ENCODE data around the gene RASSF1.

Gene RASSF1

GRCh38 chr3:50357481-50357880 lies 16.8 kb upstream of the RASSF1 start:
- DNase-seq (ENCODE audit: extremely low spot score), result no peak
- TF ChIP-seq FOXM1 (IDR thresholded peaks at IDR 0.05; ENCODE audit: borderline replicate concordance), result no peak
- TF ChIP-seq ARNT (IDR thresholded peaks at IDR 0.05), result no peak
- no peak for TF ChIP-seq FOXK2 (IDR thresholded peaks at IDR 0.05)
- no peak for TF ChIP-seq ELF4 (IDR thresholded peaks at IDR 0.05)
- TF ChIP-seq L3MBTL2 (conservative IDR thresholded peaks at IDR 0.05), result no peak
- TF ChIP-seq HDGF (IDR thresholded peaks at IDR 0.05; ENCODE audit: borderline replicate concordance), result no peak
- TF ChIP-seq FOXA1 (IDR thresholded peaks at IDR 0.05), result no peak
- TF ChIP-seq LEF1 (IDR thresholded peaks at IDR 0.05; ENCODE audit: borderline replicate concordance), result no peak
- TF ChIP-seq BHLHE40 (IDR thresholded peaks at IDR 0.05; ENCODE audit: borderline replicate concordance), result no peak
- TF ChIP-seq PKNOX1 (IDR thresholded peaks at IDR 0.05), result no peak
- no peak for TF ChIP-seq CTBP1 (IDR thresholded peaks at IDR 0.05; ENCODE audit: borderline replicate concordance)
- no peak for TF ChIP-seq ZNF384 (IDR thresholded peaks at IDR 0.05)
- no peak for TF ChIP-seq SUZ12 (IDR thresholded peaks at IDR 0.05)
- TF ChIP-seq TARDBP (IDR thresholded peaks at IDR 0.05), result no peak
- TF ChIP-seq SP1 (IDR thresholded peaks at IDR 0.05), result no peak
- no peak for TF ChIP-seq NFRKB (IDR thresholded peaks at IDR 0.05)
- POLR2A ChIA-PET, result interaction anchor here (0.7 to 2.3 kb wide), 4 partner anchors 8 to 62 kb away, joined by 3 to 19 read pairs (median 3); partner anchors contain the start of gene TUSC2
- CTCF ChIA-PET, result interaction anchor here (1.3 kb wide), 1 partner anchor 185 kb away, joined by 3 read pairs; no protein-coding TSS in a partner anchor

- ChIA-PET POLR2A (interaction anchor here (1.3 to 2.3 kb wide), 2 partner anchors 20 to 28 kb away, joined by 3 to 19 read pairs; partner anchors contain the start of gene TUSC2), CTCF (interaction anchor here (1.3 kb wide), 1 partner anchor 186 kb away, joined by 3 read pairs; no protein-coding TSS in a partner anchor)
- no peak for TF ChIP-seq LEF1 (IDR thresholded peaks at IDR 0.05; ENCODE audit: borderline replicate concordance)
- no peak for TF ChIP-seq FOXK2 (IDR thresholded peaks at IDR 0.05)
- no peak for TF ChIP-seq PKNOX1 (IDR thresholded peaks at IDR 0.05)
- TF ChIP-seq NFRKB (IDR thresholded peaks at IDR 0.05), result no peak
- no peak for TF ChIP-seq BHLHE40 (IDR thresholded peaks at IDR 0.05; ENCODE audit: borderline replicate concordance)
- no peak for TF ChIP-seq ARNT (IDR thresholded peaks at IDR 0.05)
- no peak for DNase-seq (ENCODE audit: extremely low spot score)
These were observed 15.9 kb upstream of the RASSF1 start for GRCh38 chr3:50356553-50356952.

- CTCF ChIA-PET, result interaction anchor here (1.3 kb wide), 1 partner anchor 186 kb away, joined by 3 read pairs; no protein-coding TSS in a partner anchor
- POLR2A ChIA-PET, result interaction anchor here (2.3 kb wide), 1 partner anchor 19 kb away, joined by 19 read pairs; no protein-coding TSS in a partner anchor
- DNase-seq (ENCODE audit: extremely low spot score), result no peak
- TF ChIP-seq FOXA1 (IDR thresholded peaks at IDR 0.05) (no peak), SP1 (IDR thresholded peaks at IDR 0.05) (no peak), SUZ12 (IDR thresholded peaks at IDR 0.05) (no peak), FOXM1 (IDR thresholded peaks at IDR 0.05; ENCODE audit: borderline replicate concordance) (no peak), ARNT (IDR thresholded peaks at IDR 0.05) (no peak), LEF1 (IDR thresholded peaks at IDR 0.05; ENCODE audit: borderline replicate concordance) (no peak), TARDBP (IDR thresholded peaks at IDR 0.05) (no peak), HDGF (IDR thresholded peaks at IDR 0.05; ENCODE audit: borderline replicate concordance) (no peak), ZNF384 (IDR thresholded peaks at IDR 0.05) (no peak), PKNOX1 (IDR thresholded peaks at IDR 0.05) (no peak), CTBP1 (IDR thresholded peaks at IDR 0.05; ENCODE audit: borderline replicate concordance) (no peak), FOXK2 (IDR thresholded peaks at IDR 0.05) (no peak), BHLHE40 (IDR thresholded peaks at IDR 0.05; ENCODE audit: borderline replicate concordance) (no peak)
These were observed 15.4 kb upstream of the RASSF1 start for GRCh38 chr3:50355829-50356552.

GRCh38 chr3:50354850-50355249 lies 14.2 kb upstream of the RASSF1 start:
- DNase-seq (ENCODE audit: extremely low spot score), result no peak
- TF ChIP-seq BHLHE40 (IDR thresholded peaks at IDR 0.05; ENCODE audit: borderline replicate concordance) (no peak), CTBP1 (IDR thresholded peaks at IDR 0.05; ENCODE audit: borderline replicate concordance) (no peak), TARDBP (IDR thresholded peaks at IDR 0.05) (no peak), FOXA1 (IDR thresholded peaks at IDR 0.05) (no peak)
- ChIA-PET CTCF (interaction anchor here (1.0 kb wide), 1 partner anchor 17 kb away, joined by 3 read pairs; no protein-coding TSS in a partner anchor), POLR2A (interaction anchor here (8.2 kb wide), 1 partner anchor 17 kb away, joined by 119 read pairs; no protein-coding TSS in a partner anchor)

GRCh38 chr3:50354186-50354764 lies 13.6 kb upstream of the RASSF1 start:
- no peak for TF ChIP-seq HDGF (IDR thresholded peaks at IDR 0.05; ENCODE audit: borderline replicate concordance)
- no peak for TF ChIP-seq FOXM1 (IDR thresholded peaks at IDR 0.05; ENCODE audit: borderline replicate concordance)
- TF ChIP-seq TARDBP (IDR thresholded peaks at IDR 0.05), result no peak
- TF ChIP-seq FOXK2 (IDR thresholded peaks at IDR 0.05), result no peak
- no peak for TF ChIP-seq BHLHE40 (IDR thresholded peaks at IDR 0.05; ENCODE audit: borderline replicate concordance)
- no peak for TF ChIP-seq ZNF384 (IDR thresholded peaks at IDR 0.05)
- no peak for TF ChIP-seq SP1 (IDR thresholded peaks at IDR 0.05)
- no peak for TF ChIP-seq L3MBTL2 (conservative IDR thresholded peaks at IDR 0.05)
- no peak for TF ChIP-seq CTBP1 (IDR thresholded peaks at IDR 0.05; ENCODE audit: borderline replicate concordance)
- no peak for TF ChIP-seq PKNOX1 (IDR thresholded peaks at IDR 0.05)
- TF ChIP-seq LEF1 (IDR thresholded peaks at IDR 0.05; ENCODE audit: borderline replicate concordance), result no peak
- no peak for TF ChIP-seq FOXA1 (IDR thresholded peaks at IDR 0.05)
- TF ChIP-seq SUZ12 (IDR thresholded peaks at IDR 0.05), result no peak
- no peak for TF ChIP-seq ELF4 (IDR thresholded peaks at IDR 0.05)
- TF ChIP-seq ARNT (IDR thresholded peaks at IDR 0.05), result no peak
- no peak for TF ChIP-seq NFRKB (IDR thresholded peaks at IDR 0.05)
- DNase-seq (ENCODE audit: extremely low spot score), result no peak
- ChIA-PET POLR2A (interaction anchor here (1.0 to 8.2 kb wide), 5 partner anchors 11 to 26 kb away, joined by 3 to 119 read pairs (median 5); partner anchors contain the start of gene TUSC2), CTCF (interaction anchor here (0.6 to 1.0 kb wide), 3 partner anchors 9 to 22 kb away, joined by 3 read pairs; no protein-coding TSS in a partner anchor)

Measured in HEK293T (cell line).